GM13976 (cell line): ENCODE results near the gene SLC26A11.

Experiments
- DNase-seq: peaks from one replicate; pipeline ENCODE4 v3.0.0; 2012; ENCODE audit warnings: low spot score
- in situ Hi-C: fragments of 300-500 bp; cut with MboI; formaldehyde crosslinking; loops from one replicate; pipeline ENCODE4 v1.12.0; 2022; ENCODE audit warnings: low sequenced_read_pairs, mixed read lengths, inconsistent platforms; ENCODE audit not compliant: unreplicated experiment
- TF ChIP-seq, protein P1 (sequence below): IDR thresholded peaks from 2 replicates; pipeline ENCODE4 v1.5.1; 2012; ENCODE audit warnings: borderline replicate concordance, mild to moderate bottlenecking; ENCODE audit not compliant: insufficient read depth; ENCODE audit errors: extremely low read depth, missing control alignments, control extremely low read depth

Gene SLC26A11

DNA sequence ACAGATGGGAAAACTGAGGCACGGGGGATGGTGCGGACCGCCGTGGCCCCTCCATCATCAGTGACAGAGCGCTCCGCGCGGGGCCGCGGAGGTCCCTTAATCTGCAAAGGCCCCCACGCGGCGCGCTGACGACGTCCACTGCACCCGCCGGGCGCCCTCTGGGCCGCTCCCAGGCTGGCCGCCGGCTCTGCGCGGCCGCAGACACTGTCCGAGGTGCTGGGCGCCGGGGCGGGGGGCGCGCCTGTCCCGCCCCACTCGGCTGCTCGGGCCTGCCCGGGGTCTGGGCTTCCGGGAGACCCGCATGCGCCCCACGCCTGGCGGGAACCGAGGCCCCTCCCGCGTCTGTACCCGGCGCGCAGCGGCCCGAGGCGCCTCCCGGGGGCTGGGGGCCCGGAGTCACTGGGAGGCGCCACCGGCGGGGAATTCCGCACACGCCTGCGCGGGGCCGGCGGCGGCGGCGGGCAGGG is 39.9 kb downstream of the SLC26A11 start:
- TF ChIP-seq, protein P1, sequence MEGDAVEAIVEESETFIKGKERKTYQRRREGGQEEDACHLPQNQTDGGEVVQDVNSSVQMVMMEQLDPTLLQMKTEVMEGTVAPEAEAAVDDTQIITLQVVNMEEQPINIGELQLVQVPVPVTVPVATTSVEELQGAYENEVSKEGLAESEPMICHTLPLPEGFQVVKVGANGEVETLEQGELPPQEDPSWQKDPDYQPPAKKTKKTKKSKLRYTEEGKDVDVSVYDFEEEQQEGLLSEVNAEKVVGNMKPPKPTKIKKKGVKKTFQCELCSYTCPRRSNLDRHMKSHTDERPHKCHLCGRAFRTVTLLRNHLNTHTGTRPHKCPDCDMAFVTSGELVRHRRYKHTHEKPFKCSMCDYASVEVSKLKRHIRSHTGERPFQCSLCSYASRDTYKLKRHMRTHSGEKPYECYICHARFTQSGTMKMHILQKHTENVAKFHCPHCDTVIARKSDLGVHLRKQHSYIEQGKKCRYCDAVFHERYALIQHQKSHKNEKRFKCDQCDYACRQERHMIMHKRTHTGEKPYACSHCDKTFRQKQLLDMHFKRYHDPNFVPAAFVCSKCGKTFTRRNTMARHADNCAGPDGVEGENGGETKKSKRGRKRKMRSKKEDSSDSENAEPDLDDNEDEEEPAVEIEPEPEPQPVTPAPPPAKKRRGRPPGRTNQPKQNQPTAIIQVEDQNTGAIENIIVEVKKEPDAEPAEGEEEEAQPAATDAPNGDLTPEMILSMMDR = no peak
- in situ Hi-C loops = no loop called here
- DNase-seq = peak; percentile 94

DNA sequence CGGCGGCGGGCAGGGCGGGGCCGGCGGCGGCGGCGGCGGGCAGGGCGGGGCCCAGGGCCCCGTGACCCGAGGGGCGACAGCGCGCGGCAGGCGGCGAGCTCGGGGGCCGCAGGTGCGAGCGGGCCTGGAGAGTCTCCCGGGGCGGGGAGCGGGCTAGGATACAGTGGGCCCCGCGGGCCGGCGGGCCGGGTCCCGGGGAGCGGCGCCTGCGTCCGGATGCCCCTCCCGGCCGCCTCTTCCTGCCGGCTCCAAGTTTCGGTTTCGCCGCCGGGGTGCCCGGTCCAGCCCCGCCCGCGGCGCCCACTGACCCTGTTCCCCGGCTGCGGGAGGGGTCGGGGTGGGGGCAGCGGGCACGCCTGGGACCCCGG is 40.5 kb downstream of the SLC26A11 start, which contains the start of gene RNF213:
Gene RNF213 (plus strand): TSS at position 62 of the 368 bp plus-strand sequence. CDS start 2,830 bp downstream, outside the sequence.
- TF ChIP-seq, protein P1 = no peak
- DNase-seq = peak; percentile 89

DNA sequence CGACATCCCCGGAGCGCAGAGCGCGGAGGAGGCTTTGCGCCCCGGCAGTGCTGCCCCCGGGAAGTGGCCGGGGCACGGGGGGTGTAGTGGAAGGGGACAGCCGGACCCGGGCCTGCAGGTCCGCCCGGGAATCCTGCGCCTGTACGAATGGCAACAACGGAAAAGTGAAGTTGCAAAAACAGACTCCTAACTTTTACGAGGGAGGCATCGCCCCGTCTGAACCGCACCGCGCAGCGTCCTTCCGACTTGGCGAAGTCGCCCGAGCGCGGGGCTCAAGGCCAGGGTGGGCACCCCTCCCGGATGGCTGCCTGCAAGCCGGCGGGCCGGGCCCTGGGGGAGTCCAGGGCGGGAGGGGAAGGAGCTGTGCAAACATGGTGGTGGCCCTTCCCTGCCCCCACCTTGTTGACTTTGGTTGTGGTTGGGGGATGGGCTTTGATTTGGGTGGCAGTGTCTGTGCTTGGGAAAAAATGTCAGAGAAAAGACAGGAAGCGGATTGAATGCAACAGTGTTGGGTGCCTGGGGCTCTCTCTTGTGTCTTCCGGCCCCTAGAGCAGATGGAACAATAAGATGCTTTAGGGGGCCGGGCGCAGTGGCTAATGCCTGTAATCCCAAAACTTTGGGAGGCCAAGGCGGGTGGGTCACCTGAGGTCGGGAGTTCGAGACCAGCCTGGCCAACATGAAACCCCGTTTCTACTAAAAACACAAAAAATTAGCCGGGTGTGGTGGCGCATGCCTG is 41.1 kb downstream of the SLC26A11 start:
- no peak for DNase-seq
- in situ Hi-C loops = no loop called here
- TF ChIP-seq, protein P1 = no peak

More for the DNA sequence above, 40.5 kb downstream of the SLC26A11 start, which contains the start of gene RNF213:
- in situ Hi-C loops = no loop called here

DNA sequence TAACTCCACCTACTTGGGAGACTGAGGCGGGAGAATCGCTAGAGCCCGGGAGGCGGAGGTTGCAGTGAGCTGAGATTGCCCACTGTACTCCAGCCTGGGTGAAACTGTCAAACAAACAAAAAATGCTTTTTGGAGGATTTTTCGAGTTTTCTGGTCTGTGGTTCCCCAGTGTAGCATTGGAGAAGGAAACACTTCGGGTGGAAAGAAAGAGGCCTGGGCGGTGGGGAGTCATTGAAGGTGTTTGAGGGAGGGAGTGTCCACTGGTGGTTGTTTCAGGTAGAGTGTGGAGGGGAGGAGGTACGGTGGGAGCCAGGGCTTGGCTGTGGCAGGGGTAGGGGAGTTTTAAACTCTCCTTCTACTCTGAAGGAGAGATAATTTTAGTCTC is 41.7 kb downstream of the SLC26A11 start:
- TF ChIP-seq, protein P1 = no peak
- no peak for DNase-seq
- in situ Hi-C loops = no loop called here

DNA sequence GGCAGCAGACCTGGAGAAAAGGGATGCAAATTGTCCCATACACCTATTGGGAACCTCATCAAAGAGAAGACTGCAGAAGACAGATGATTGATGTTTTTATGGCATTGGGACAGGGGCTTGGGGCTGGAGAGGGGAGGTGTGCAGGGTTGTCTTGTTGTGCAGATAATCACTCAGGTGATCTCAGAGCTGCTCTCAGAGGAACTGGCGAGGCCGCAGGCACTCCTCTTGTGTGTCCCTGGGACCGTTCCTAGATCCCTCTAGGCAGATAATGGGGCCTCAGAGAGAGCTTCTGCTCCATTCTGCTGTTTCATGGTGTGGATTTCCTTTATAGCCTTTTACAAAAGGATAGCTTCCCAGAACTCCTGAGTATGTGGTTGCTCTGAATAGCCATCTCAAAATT is 42.1 kb downstream of the SLC26A11 start:
- TF ChIP-seq, protein P1 = no peak
- in situ Hi-C loops = no loop called here
- no peak for DNase-seq

DNA sequence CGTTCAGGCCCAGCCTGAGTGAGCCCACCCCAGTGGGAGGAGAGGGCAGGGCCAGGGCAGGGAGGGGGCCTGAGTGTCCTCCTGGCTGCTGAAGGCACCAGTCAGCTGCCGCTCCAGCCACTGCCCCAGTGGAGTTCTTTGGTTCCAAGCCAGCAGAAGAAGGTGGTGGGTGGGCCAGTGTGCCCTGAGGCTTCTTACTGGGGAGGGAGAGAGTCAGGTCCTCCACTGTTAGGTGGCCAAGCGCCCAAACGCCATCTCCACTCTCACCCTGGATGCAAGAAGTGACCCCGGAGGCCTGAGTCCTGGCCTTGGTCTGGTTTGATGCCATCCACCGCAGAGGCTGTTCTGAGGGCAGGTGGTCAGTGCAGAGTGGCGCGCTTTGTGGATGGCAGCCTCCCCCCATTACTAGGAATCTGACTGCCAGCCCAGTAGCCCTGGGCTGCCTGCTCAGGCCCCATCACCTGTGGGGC is 42.6 kb downstream of the SLC26A11 start:
- in situ Hi-C loops = no loop called here
- TF ChIP-seq, protein P1 = no peak
- DNase-seq = no peak
